RWPE1 (cell line): Measurements from ENCODE around the gene PON3.

ENCODE experiments used
- CTCF ChIA-PET: fragments of 350-600 bp; sonication (Branson Sonifier 250); formaldehyde crosslinking; extraction: SDS; loops from one replicate; lab custom pipeline; 2021; lab: Yijun Ruan, JAX
- POLR2A ChIA-PET: fragments of 400-600 bp; formaldehyde crosslinking; extraction: SDS; loops from one replicate; lab custom pipeline; 2020; ENCODE audit warnings: antibody characterized with exemption; ENCODE audit not compliant: low non-redundant PET; lab: Yijun Ruan, JAX
- DNase-seq: peaks from one replicate; pipeline ENCODE4 v3.0.0; 2012; ENCODE audit warnings: low spot score
- H3K27ac ChIP-seq: fragments of 450-650 bp; 2 replicates; pipeline ENCODE4 v1.5.1; 2017
- TF ChIP-seq, protein P1 (sequence below): fragments of 450-650 bp; conservative IDR thresholded peaks from 2 replicates; pipeline ENCODE4 v1.5.1; 2017; ENCODE audit warnings: low read depth, mild to moderate bottlenecking

Gene PON3

DNA sequence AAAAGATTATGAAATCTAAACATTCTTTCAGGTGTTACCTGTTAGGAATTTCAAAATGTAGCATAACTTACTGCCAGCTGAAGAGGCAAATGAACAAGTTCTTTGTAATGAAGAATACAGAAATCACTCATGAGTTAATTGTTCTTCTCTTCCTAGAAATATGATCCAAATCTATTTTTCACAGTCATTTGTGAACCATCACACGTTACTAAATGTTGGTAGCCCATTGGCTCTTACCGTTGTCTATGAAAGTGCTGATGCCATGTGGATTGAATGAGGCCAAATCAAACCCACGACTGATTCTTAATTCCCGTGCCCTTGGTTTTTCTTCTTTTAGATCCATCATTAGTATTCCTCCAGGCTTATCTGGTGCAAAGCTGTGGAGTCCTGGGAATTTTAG lies 15.9 kb upstream of the PON3 start:
- POLR2A ChIA-PET, result no interaction called here
- no peak for DNase-seq
- H3K27ac ChIP-seq, result no peak overlapping the region
- CTCF ChIA-PET, result no interaction called here
- TF ChIP-seq, protein P1, sequence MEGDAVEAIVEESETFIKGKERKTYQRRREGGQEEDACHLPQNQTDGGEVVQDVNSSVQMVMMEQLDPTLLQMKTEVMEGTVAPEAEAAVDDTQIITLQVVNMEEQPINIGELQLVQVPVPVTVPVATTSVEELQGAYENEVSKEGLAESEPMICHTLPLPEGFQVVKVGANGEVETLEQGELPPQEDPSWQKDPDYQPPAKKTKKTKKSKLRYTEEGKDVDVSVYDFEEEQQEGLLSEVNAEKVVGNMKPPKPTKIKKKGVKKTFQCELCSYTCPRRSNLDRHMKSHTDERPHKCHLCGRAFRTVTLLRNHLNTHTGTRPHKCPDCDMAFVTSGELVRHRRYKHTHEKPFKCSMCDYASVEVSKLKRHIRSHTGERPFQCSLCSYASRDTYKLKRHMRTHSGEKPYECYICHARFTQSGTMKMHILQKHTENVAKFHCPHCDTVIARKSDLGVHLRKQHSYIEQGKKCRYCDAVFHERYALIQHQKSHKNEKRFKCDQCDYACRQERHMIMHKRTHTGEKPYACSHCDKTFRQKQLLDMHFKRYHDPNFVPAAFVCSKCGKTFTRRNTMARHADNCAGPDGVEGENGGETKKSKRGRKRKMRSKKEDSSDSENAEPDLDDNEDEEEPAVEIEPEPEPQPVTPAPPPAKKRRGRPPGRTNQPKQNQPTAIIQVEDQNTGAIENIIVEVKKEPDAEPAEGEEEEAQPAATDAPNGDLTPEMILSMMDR, result no peak

DNA sequence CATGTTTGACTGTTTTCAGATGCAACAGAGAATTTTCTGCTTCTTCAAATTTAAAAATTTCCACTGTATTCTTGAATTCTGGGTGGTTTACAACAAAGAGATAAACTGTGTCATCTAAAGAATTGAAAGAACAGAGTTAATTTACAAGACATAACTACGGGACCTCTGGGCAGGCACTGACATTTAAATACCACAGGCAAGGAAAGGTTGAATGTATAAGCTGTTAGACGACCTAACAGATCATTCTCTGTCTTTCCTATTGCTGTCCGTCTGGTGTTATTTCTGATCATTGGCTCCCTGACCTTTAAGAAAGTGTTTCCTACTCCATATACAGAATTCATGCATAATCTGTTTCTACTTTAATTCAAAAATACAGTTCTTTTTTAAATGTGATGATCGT lies 15.5 kb upstream of the PON3 start:
- CTCF ChIA-PET, result no interaction called here
- POLR2A ChIA-PET, result no interaction called here

DNA sequence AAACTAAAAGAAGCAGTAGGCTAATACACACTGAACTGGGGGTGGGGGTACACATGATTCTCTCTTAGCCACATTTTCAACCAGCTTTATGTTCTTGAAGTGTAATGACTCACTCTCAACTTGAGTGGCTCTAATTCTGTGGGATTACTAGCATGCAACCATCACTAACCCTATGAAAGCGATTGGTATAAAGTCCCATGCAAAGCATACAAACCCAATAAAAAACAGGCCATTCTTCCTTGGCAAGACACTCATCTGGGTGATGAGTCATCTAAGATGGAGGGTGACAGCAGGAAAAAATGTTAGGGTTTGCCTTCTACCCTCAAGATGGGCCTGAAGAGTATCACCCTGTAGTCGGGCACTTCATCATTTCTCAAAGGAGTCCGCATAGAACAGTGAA lies 14.9 kb upstream of the PON3 start:
- TF ChIP-seq, protein P1, result no peak
- ChIA-PET CTCF (no interaction called here), POLR2A (no interaction called here)

More for the DNA sequence above, 15.5 kb upstream of the PON3 start:
- TF ChIP-seq, protein P1, result no peak
- H3K27ac ChIP-seq, result no peak overlapping the region
- DNase-seq, result no peak

DNA sequence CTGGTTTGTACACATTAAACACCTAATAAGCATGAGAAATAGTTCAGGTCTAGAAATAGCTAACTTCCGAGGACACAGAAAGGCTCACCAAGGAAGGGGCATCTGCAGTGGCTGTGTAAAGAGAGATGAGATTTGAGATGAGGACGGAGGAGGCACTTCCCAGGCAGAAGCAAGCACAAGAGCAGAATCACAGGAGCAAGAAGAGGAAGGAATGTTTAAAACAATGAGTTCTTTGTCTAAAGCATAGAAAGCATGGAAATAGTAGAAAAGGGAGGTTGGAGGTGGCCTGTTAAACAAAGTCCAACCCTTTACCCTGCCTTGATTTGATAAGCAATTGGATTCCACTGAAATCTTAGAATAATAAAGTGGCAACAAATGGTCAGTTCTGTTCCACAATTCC lies 11.6 kb upstream of the PON3 start:
- DNase-seq, result no peak
- ChIA-PET CTCF (interaction anchor here (0.5 kb wide), 1 partner anchor 279 kb away, joined by 4 read pairs; no protein-coding TSS in a partner anchor), POLR2A (interaction anchor here (0.5 kb wide), 1 partner anchor 28 kb away, joined by 10 read pairs; no protein-coding TSS in a partner anchor)
- H3K27ac ChIP-seq, result no peak overlapping the region
- TF ChIP-seq, protein P1, result no peak

More for the DNA sequence above, 14.9 kb upstream of the PON3 start:
- DNase-seq, result no peak
- no peak overlapping the region for H3K27ac ChIP-seq

DNA sequence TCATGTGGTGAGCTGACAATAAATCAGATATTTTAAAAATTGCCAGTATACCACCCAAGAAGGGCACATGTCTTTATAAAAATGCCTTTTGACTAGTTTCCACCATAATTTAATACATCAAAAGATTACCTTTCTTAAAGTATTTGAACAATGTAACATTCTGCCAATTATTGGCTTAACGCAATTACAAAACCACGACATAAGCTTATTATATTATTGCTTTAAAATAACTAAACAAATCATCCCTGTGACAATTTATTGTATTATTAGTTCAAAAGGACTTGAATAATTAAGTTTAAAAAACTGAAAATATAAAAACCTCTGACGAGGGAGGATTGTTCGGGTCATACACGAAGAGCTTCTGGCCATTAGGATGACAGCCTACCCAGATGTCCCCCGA lies 9.6 kb upstream of the PON3 start:
- ChIA-PET POLR2A (no interaction called here), CTCF (interaction anchor here (0.7 to 1.8 kb wide), 3 partner anchors 10 to 109 kb away, joined by 3 to 8 read pairs (median 3); partner anchors contain the start of gene PON3)
- no peak for DNase-seq
- TF ChIP-seq, protein P1, result no peak
- no peak overlapping the region for H3K27ac ChIP-seq

DNA sequence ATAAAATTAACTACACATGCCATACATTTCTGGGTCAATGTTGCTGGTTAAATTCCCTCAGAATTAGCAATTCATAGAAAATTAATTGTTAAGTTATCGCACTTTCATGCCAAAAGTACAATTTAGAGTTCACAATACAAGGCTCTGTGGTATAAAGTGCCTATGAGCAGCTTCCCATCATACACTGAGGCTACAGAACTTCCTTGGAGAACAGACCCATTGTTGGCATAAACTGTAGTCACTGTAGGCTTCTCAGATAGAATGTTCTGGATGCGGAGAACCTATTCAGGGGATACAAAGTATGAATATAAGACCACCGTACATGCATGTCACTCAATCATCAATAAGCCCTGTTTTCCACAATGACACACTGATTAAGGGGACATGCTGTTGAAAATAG lies 9.0 kb upstream of the PON3 start:
- no peak overlapping the region for H3K27ac ChIP-seq
- ChIA-PET POLR2A (no interaction called here), CTCF (interaction anchor here (0.7 kb wide), 1 partner anchor 109 kb away, joined by 3 read pairs; no protein-coding TSS in a partner anchor)
- TF ChIP-seq, protein P1, result no peak
- no peak for DNase-seq
